ENCODE measurements around the gene TMEM98. TPM values are rescaled to one million over a fixed set of nuclear protein-coding genes. Genes with fewer than 3 reads are reported as not detected.
"Not testable (repeated sequence)": the region's sequence is repeated elsewhere in the genome, so short reads cannot be mapped to it uniquely, and the experiment has no call there.

TMEM98 gene
- total RNA-seq, 1 donor from 2014 or later, result 41.9 TPM

DNA sequence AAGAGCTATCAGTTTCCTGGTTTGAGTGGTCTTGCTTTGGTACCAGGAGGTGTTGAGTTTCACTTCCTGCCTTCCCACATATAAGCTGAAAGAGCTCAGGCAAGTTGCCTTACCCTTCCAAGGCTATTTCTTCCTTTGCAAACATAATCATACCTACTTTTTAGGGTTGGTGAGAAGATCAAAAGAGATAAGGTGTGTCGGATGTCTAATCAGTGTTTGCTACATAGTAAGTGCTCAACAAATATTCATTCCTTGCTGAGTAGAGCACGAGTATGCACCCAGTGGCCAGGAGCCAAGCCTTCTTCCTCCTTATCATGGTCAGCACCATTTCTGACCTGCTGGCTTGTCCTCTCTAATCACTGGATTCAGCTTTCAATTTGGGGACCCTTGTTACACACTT is 12.7 kb upstream of the TMEM98 start:
- no peak for DNase-seq (ENCODE audit: low spot score)

DNA sequence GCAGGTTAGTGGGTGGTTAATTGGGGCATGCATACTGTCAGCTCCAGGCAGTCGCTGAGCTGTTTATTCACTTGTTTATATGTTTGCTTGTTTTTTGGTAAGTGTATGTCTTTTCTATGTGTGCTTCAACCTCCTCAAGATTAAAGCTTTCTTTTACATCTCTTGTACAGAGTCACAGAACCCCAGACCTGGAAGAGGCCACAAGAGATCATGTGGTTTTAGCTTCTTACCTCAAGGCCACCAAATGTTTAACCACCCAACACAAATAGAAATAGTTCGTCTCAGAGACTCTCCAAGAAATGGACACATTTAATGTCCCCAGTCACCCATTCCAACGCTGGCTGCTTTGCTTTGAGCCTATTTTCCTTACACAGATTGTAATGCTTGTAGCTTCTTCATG is 11.8 kb upstream of the TMEM98 start:
- no peak for DNase-seq (ENCODE audit: low spot score)

DNA sequence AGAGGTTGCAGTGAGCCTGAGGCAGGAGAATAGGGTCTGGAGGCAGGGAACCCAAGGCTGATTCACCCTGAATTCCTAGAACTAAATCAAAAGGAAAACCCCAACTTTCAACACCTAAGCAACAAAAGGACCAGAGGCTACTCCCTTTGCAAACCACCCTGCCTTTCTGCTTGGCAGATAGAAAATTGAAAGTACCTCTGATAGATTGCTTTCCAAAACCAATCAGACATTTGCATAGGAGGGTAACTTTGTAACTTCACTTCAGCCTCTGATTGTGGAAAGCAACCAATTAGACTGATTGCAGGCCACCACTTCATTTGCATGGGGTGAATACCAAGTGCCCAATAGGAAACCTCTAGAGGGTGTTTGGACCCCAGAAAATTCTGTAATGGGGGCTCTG is 10.9 kb upstream of the TMEM98 start:
- no peak for DNase-seq (ENCODE audit: low spot score)

GRCh38 chr17:32917842-32918241 is 10.1 kb upstream of the TMEM98 start:
- no peak for DNase-seq (ENCODE audit: low spot score)

DNA sequence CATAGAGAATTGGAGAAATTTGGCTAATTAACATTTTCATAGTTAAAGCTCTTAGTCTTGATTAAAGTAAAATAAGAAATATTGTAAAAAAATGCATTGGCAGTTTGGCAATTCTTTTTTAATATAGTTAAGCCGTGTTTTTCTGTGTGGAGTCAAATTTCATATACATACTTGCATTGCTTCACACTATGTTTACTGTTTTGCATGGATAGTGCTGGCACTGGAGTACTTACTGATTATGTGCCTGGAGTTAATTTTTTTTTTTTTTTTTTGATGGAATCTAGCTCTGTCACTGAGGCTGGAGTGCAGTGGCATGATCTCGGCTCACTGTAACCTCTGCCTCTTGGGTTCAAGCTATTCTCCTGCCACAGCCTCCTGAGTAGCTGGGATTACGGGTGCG is 8.1 kb upstream of the TMEM98 start:
- DNase-seq (ENCODE audit: low spot score), result not testable (repeated sequence)

DNA sequence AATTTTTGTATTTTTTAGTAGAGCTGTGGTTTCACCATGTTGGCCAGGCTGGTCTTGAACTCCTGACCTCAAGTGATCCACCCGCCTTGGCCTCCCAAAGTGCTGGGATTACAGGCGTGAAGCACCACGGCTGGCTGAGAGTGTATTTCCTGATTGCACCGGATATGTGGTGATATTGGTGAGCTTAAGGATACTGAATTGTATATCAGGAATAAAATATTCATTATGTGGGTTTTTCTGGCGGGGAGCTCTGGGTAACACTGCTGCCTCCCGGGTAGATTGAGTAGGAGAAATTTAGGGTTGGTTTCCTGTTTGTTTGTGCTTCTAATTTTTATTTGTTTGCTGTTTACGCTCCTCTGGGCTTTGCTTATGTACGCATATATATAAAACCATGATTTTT is 7.7 kb upstream of the TMEM98 start:
- peak; percentile 9 for DNase-seq (ENCODE audit: low spot score)

GRCh38 chr17:32921017-32921416 is 6.9 kb upstream of the TMEM98 start:
- peak; percentile 29 for DNase-seq (ENCODE audit: low spot score)

GRCh38 chr17:32923905-32924304 is 4.0 kb upstream of the TMEM98 start:
- DNase-seq (ENCODE audit: low spot score), result not testable (repeated sequence)

DNA sequence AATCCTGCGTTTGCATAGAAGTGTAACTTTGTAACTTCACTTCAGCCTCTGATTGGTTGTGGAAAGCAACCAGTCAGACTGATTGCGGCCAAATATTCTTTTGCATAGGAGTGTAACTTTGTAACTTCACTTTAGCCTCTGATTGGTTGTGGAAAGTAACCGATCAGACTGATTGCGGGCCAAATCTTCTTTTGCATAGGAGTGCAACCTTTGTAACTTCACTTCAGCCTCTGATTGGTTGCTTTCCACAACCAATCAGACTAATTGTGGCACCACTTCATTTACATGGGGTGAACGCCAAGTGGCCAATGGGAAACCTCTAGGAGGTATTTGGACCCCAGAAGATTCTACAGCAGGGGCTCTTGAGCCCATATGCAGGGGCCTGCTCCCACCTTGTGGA is 1.8 kb upstream of the TMEM98 start:
- peak; percentile 15 for DNase-seq (ENCODE audit: low spot score)

DNA sequence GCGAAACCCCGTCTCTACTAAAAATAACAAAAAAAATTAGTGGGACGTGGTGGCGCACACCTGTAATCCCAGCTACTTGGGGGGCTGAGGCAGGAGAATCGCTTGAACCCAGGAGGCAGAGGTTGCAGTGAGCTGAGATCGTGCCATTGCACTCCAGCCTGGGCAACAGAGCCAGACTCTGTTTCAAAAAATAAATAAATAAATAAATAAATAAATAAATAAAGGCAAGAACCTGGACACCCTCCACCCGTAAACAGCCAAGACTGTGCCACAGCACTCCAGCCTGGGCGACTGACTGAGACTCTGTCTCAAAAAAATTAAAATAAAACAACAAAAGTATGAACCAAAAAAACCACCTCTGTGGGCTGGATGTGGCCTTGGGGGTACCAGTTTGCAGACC is 1.2 kb upstream of the TMEM98 start:
- not testable (repeated sequence) for DNase-seq (ENCODE audit: low spot score)

DNA sequence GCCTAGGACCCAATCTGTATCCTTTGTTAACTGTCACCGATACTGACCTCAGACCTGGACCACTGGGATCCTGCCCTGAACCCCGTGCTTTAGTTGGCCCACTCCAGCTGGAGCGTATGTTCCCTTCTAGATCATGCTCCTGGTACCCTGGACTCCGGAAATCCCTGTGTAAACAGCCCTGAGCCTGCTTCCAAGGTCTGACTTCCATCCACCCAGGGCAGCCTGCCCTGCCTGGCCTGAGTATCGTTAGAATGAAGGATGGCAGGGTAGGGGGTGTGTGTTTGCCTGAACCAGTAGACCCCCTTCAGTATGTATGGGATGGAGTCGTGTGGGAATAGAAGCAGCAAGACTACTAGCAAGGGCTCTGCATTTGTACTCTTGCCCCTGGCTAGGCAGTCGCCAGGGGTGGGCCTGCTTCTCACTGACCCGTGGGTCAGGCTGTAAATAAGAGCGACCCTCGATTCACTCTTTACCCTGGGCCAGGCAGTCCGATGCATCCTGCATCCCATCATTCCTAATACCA is 691 bp upstream of the TMEM98 start:
- DNase-seq (ENCODE audit: low spot score), result peak; percentile 33

DNA sequence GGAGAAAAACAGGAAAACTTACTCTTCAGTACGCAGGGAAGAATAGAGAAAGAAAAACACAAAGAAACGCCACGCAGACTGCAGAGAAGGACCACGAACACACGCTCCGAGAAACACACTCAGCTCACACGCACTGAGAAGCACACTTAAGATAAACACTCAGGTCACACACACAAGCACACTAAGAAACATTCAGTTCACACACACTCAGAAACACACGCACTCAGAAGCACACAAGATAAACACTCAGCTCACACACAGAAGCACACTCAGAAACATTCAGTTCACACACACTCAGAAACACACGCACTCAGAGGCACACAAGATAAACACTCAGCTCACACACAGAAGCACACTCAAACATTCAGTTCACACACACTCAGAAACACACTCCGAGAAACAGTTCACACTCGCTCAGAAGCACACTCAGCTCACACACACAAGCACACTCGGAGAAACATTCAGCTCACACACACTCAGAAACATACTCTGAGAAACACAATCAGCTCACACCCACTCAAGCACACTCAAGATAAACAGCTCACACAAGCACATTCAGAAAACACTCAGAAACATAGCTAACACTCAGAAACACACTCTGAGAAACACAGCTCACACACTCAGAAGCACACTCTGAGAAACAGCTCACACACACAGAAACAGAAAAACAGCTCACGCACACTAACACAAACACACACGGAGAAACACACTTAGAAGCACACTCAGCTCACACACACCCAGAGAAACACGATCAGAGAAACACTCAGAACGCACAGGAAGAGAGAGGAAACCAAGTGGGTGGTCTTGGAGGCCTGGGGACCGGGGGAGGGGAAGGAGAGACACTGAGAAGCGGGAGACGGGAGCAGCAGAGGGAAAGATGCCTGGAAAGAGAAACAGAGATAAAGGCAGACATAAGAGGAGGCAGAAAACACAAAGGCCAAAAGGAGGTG is 908 bp downstream of the TMEM98 start:
- no peak for DNase-seq (ENCODE audit: low spot score)

DNA sequence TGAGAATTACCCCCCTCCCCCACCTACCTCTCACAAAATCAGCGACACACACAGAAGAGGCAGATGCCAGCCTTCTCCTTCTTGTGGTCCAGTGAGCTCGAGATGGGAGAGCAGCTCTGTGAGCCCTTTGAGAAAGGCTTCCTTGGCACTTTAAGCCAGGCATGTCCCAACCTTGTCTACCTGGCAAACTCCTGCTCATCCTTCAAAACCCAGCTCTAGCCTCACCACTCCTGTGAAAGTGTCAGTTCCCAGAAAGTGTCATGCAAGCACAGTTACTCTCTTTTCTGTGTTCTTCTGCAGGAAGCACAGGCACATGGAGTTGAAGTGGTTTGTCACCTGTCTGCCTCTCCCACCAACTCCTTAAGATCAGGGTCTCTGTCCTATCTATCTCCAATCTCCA is 1.6 kb downstream of the TMEM98 start:
- no peak for DNase-seq (ENCODE audit: low spot score)

DNA sequence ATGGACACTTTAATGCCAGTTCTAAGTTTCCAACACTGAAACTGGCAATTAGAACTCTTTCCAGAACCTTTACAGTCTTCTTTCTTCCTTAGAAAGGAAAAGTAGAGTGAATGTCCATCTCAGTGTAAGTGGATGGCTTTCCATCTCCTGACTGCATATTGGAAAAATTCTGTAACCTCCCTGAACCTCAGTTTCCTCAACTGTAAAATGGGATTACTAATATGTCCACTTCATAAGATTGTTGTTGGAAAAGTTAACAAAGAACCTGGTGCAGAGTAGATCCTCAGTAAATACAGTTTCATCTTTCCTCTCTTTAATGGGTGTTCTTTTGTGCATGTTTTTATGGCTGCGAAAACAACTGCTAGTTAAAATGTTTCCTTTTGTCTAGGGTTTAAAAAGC is 2.6 kb downstream of the TMEM98 start:
- no peak for DNase-seq (ENCODE audit: low spot score)

- DNase-seq (ENCODE audit: low spot score), result no peak
These were observed 3.7 kb downstream of the TMEM98 start for GRCh38 chr17:32931686-32932085.

- no peak for DNase-seq (ENCODE audit: low spot score)
These were observed 5.9 kb downstream of the TMEM98 start for GRCh38 chr17:32933881-32934280.

DNA sequence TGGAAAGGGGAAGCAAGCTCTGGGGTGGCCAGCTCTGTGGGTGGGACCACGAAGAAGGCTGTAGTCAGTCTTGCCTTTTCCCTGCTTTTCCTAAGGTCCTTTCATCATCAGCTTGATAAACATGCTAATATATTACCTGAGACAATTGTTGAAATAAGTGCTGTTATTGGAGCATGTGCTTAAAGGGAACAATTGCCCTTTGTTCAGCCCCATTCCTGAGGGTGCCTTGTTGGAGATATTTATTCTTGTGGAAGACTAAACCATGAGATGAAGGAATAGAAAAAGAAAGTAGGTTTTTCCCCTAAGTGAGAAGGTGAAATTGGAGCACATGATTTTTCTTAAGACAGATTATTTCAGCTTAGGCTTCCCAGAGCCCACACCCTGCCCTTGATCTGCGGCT is 7.8 kb downstream of the TMEM98 start:
- no peak for DNase-seq (ENCODE audit: low spot score)

- no peak for DNase-seq (ENCODE audit: low spot score)
These were observed 8.4 kb downstream of the TMEM98 start for GRCh38 chr17:32936186-32936893.

- peak; percentile 68 for DNase-seq (ENCODE audit: low spot score)
These were observed 9.0 kb downstream of the TMEM98 start for GRCh38 chr17:32936894-32937500.

DNA sequence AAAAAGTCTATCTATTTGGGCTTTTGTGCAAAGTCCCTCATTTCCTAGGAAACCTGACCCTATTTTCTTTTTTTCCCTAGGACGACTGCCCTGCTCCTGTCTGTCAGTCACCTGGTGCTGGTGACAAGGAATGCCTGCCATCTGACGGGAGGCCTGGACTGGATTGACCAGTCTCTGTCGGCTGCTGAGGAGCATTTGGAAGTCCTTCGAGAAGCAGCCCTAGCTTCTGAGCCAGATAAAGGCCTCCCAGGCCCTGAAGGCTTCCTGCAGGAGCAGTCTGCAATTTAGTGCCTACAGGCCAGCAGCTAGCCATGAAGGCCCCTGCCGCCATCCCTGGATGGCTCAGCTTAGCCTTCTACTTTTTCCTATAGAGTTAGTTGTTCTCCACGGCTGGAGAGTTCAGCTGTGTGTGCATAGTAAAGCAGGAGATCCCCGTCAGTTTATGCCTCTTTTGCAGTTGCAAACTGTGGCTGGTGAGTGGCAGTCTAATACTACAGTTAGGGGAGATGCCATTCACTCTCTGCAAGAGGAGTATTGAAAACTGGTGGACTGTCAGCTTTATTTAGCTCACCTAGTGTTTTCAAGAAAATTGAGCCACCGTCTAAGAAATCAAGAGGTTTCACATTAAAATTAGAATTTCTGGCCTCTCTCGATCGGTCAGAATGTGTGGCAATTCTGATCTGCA is 12.9 kb downstream of the TMEM98 start:
- no peak for DNase-seq (ENCODE audit: low spot score)

DNA sequence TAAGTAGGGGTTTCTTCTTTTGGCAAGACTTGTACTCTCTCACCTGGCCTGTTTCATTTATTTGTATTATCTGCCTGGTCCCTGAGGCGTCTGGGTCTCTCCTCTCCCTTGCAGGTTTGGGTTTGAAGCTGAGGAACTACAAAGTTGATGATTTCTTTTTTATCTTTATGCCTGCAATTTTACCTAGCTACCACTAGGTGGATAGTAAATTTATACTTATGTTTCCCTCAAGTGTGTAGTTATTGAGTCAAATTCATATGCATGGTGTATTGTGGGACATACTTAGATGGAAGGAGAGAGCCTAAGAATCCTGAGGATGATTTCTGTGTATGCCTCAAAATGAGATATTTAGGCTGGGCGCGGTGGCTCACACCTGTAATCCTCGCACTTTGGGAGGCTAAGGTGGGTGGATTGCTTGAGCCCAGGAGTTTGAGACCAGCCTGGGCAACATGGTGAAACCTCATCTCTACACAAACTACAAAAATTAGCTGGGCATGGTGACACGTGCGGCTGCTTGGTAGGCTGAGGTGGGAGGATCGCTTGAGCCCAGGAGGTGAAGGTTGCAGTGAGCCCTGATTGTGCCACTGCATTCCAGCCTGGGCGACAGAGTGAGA is 13.6 kb downstream of the TMEM98 start:
- no peak for DNase-seq (ENCODE audit: low spot score)

Measured in ureter (tissue), 1 donor.